SK-N-SH treated with all-trans-retinoic acid at 6 μM for 48 hours (cell line): ENCODE measurements around the gene ITGB7.

ENCODE experiments used
- OSR1 ChIP-seq: fragments of 250-450 bp; sonication (Bioruptor Pico); IDR thresholded peaks from 2 replicates; pipeline ENCODE4 v1.8.0; 2022; ENCODE audit warnings: moderate library complexity, mild to moderate bottlenecking, inconsistent platforms
- PATZ1 ChIP-seq: fragments of 250-450 bp; sonication (Bioruptor Pico); IDR thresholded peaks from 2 replicates; pipeline ENCODE4 v1.8.0; 2020; ENCODE audit warnings: mild to moderate bottlenecking, moderate library complexity, borderline replicate concordance
- RARB ChIP-seq: fragments of 250-450 bp; sonication (Bioruptor Pico); IDR thresholded peaks from 2 replicates; pipeline ENCODE4 v1.8.0; 2021; ENCODE audit warnings: mild to moderate bottlenecking, moderate library complexity
- ZC3H10 ChIP-seq: fragments of 250-450 bp; sonication (Bioruptor Pico); IDR thresholded peaks from 2 replicates; pipeline ENCODE4 v1.5.1; 2021; ENCODE audit warnings: mild to moderate bottlenecking, moderate library complexity
- ZFP3 ChIP-seq: fragments of 250-450 bp; sonication (Bioruptor Pico); IDR thresholded peaks from 2 replicates; pipeline ENCODE4 v1.5.0; 2020; ENCODE audit warnings: mild to moderate bottlenecking, moderate library complexity

GRCh38 chr12:53226815-53227214 is 19.8 kb upstream of the ITGB7 start:
- TF ChIP-seq PATZ1 (CRISPR knock-in tag) = no peak
- no peak for TF ChIP-seq RARB (CRISPR knock-in tag)
- no peak for TF ChIP-seq ZC3H10 (CRISPR knock-in tag)
- TF ChIP-seq ZFP3 (CRISPR knock-in tag) = no peak
- TF ChIP-seq OSR1 (CRISPR knock-in tag) = no peak
